ENCODE data around the gene RGS5. TPM values are rescaled to one million over a fixed set of nuclear protein-coding genes. Genes with fewer than 3 reads are reported as not detected.

RGS5 gene
- total RNA-seq, 1 donor from 2014 or later: 80.9 TPM

- DNase-seq (ENCODE audit: low spot score): no peak
Measured at GRCh38 chr1:163182330-163182949, 20.3 kb downstream of the RGS5 start.

GRCh38 chr1:163178628-163179027 lies 24.1 kb downstream of the RGS5 start:
- DNase-seq (ENCODE audit: low spot score): no peak

GRCh38 chr1:163176797-163177196 lies 25.9 kb downstream of the RGS5 start:
- DNase-seq (ENCODE audit: low spot score): no peak

- peak; percentile 65 for DNase-seq (ENCODE audit: low spot score)
Measured at GRCh38 chr1:163174524-163175437, 27.9 kb downstream of the RGS5 start.

GRCh38 chr1:163173121-163173520 lies 29.6 kb downstream of the RGS5 start:
- no peak for DNase-seq (ENCODE audit: low spot score)

- DNase-seq (ENCODE audit: low spot score): no peak
Measured at GRCh38 chr1:163172596-163172995, 30.1 kb downstream of the RGS5 start.

- DNase-seq (ENCODE audit: low spot score): no peak
Measured at GRCh38 chr1:163171826-163172225, 30.9 kb downstream of the RGS5 start.

GRCh38 chr1:163170975-163171676 lies 31.6 kb downstream of the RGS5 start:
- DNase-seq (ENCODE audit: low spot score): no peak

GRCh38 chr1:163170331-163170730 lies 32.4 kb downstream of the RGS5 start:
- no peak for DNase-seq (ENCODE audit: low spot score)

- DNase-seq (ENCODE audit: low spot score): no peak
Measured at GRCh38 chr1:163169553-163169952, 33.2 kb downstream of the RGS5 start.

- no peak for DNase-seq (ENCODE audit: low spot score)
Measured at GRCh38 chr1:163168053-163168452, 34.7 kb downstream of the RGS5 start.

GRCh38 chr1:163166886-163167555 lies 35.7 kb downstream of the RGS5 start:
- no peak for DNase-seq (ENCODE audit: low spot score)

- no peak for DNase-seq (ENCODE audit: low spot score)
Measured at GRCh38 chr1:163165119-163165518, 37.6 kb downstream of the RGS5 start.

GRCh38 chr1:163163881-163164582 lies 38.7 kb downstream of the RGS5 start:
- no peak for DNase-seq (ENCODE audit: low spot score)

- no peak for DNase-seq (ENCODE audit: low spot score)
Measured at GRCh38 chr1:163163163-163163562, 39.6 kb downstream of the RGS5 start.

GRCh38 chr1:163162381-163162914 lies 40.3 kb downstream of the RGS5 start:
- DNase-seq (ENCODE audit: low spot score): no peak

- DNase-seq (ENCODE audit: low spot score): no peak
Measured at GRCh38 chr1:163161841-163162240, 40.9 kb downstream of the RGS5 start.

GRCh38 chr1:163161337-163161736 lies 41.4 kb downstream of the RGS5 start:
- no peak for DNase-seq (ENCODE audit: low spot score)

GRCh38 chr1:163155606-163156005 lies 47.1 kb downstream of the RGS5 start:
- DNase-seq (ENCODE audit: low spot score): no peak

- no peak for DNase-seq (ENCODE audit: low spot score)
Measured at GRCh38 chr1:163148911-163149310, 53.8 kb downstream of the RGS5 start.

- DNase-seq (ENCODE audit: low spot score): no peak
Measured at GRCh38 chr1:163147019-163147418, 55.7 kb downstream of the RGS5 start.
